Prostate gland (tissue), 2 donors: ENCODE data around the gene FALEC.

Source experiments
- CTCF ChIP-seq, 4 experiments: fragments of 200-600 bp in 2 of 4; fragments of 450-650 bp in 2 of 4; sonication (generic) in 2 of 4; IDR thresholded peaks; 1 replicate in 3 of 4; 2 replicates in 1 of 4; pipeline ENCODE4 v1.5.1; 2016 to 2019; ENCODE audit warnings: antibody characterized with exemption in 4 of 4, mild to moderate bottlenecking in 2 of 4, moderate library complexity in 2 of 4
- POLR2A ChIP-seq: fragments of 450-650 bp; IDR thresholded peaks from one replicate; pipeline ENCODE4 v1.6.1; 2016; ENCODE audit warnings: antibody characterized with exemption, mild to moderate bottlenecking

GRCh38 chr1:150543500-150544143 lies 28.1 kb downstream of the FALEC start:
- no peak for TF ChIP-seq POLR2A
- TF ChIP-seq CTCF (IDR thresholded peaks at IDR 0.05), result no peak
